22Rv1 (cell line): ENCODE measurements around the gene GGN.

ENCODE experiments used
- ZFX ChIP-seq: fragments of 450-650 bp; IDR thresholded peaks from 2 replicates; pipeline ENCODE4 v1.6.1; 2017; ENCODE audit warnings: antibody characterized with exemption, borderline replicate concordance
- TF ChIP-seq, protein P1 (sequence below): fragments of 450-650 bp; IDR thresholded peaks from 2 replicates; pipeline ENCODE4 v1.5.1; 2017; ENCODE audit warnings: mild to moderate bottlenecking

DNA sequence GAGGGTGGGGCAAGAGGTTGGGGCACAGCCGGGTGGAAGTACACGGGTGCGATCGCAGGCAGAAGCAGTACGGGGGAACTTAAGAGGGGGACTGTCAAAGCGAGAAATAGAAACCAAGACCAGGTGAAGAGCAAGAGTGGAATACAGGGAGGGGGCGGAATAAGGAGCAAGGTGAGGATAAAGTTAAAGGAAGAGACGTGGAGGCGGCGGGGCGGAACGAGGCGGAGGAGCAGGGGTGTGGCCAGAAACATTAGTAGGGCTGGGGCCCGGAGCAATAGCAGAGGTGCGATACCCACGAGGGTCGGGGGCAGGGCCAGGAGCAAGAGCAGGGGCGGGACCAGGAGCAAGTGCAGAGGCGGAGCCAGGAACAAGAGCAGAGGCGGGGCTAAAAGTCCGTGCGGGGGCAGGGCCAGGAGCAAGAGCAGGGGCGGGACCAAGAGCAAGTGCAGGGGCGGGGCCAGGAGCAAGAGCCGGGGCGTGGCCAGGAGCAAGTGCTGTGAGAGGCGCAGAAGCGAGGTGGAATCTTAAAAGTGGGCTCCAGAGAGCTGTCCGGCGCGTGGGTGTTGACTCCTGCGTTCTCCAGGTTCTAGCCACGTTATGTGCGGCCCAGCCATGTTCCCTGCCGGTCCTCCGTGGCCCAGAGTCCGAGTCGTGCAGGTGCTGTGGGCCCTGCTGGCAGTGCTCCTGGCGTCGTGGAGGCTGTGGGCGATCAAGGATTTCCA lies 51.0 kb downstream of the GGN start:
- TF ChIP-seq, protein P1, sequence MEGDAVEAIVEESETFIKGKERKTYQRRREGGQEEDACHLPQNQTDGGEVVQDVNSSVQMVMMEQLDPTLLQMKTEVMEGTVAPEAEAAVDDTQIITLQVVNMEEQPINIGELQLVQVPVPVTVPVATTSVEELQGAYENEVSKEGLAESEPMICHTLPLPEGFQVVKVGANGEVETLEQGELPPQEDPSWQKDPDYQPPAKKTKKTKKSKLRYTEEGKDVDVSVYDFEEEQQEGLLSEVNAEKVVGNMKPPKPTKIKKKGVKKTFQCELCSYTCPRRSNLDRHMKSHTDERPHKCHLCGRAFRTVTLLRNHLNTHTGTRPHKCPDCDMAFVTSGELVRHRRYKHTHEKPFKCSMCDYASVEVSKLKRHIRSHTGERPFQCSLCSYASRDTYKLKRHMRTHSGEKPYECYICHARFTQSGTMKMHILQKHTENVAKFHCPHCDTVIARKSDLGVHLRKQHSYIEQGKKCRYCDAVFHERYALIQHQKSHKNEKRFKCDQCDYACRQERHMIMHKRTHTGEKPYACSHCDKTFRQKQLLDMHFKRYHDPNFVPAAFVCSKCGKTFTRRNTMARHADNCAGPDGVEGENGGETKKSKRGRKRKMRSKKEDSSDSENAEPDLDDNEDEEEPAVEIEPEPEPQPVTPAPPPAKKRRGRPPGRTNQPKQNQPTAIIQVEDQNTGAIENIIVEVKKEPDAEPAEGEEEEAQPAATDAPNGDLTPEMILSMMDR: no peak
- TF ChIP-seq ZFX: no peak
